ENCODE measurements around the gene SNRNP35.

GRCh38 chr12:123479442-123480180 is 21.7 kb downstream of the SNRNP35 start:
- no peak for TF ChIP-seq EZH2phosphoT487 (IDR thresholded peaks at IDR 0.05; ENCODE audit: low read depth, severe bottlenecking, unreplicated experiment)
- no peak for TF ChIP-seq CTCF (IDR thresholded peaks at IDR 0.05; ENCODE audit: poor library complexity)
- TF ChIP-seq EZH2 (IDR thresholded peaks at IDR 0.05; ENCODE audit: borderline replicate concordance) = no peak
